GM12878 (cell line): ENCODE data around the gene P2RX6. TPM values are rescaled to one million over a fixed set of nuclear protein-coding genes. Genes with fewer than 3 reads are reported as not detected.

ENCODE experiments used
- ATAC-seq: fragments of 200-7000 bp; cut with Tn5 transposase; 3 replicates; pipeline ENCODE4 v1.9.1; 2020; ENCODE audit warnings: mild to moderate bottlenecking, moderate library complexity
- BruUV-seq: library from RNA; stranded (reverse); fragments of 400-500 nt; replicated peaks from 2 replicates; lab custom pipeline; 2021; lab: Mats Ljungman, UMichigan
- CTCF ChIA-PET: fragments of 300-600 bp; sonication (Branson Sonifier 250); formaldehyde crosslinking; extraction: SDS; loops from one replicate; lab custom pipeline; 2021; ENCODE audit warnings: inconsistent platforms; lab: Yijun Ruan, JAX
- POLR2A ChIA-PET: fragments of 350-600 bp; formaldehyde crosslinking; extraction: SDS; loops from one replicate; lab custom pipeline; 2021; ENCODE audit warnings: inconsistent platforms; lab: Charles Lee
- RAD21 ChIA-PET: fragments of 300-600 bp; sonication (Branson Sonifier 250); formaldehyde crosslinking; loops from one replicate; lab custom pipeline; 2023; ENCODE audit warnings: antibody characterized with exemption; ENCODE audit not compliant: unreplicated experiment; lab: Charles Lee
- SMC1A ChIA-PET: fragments of 300-600 bp; sonication (Branson Sonifier 250); formaldehyde crosslinking; loops from one replicate; lab custom pipeline; 2023; ENCODE audit not compliant: unreplicated experiment, uncharacterized antibody; lab: Charles Lee
- DNase-seq: peaks from one replicate; pipeline ENCODE4 v3.0.0-alpha.2; 2011; ENCODE audit warnings: low read depth, low spot score
- FAIRE-seq: peaks from 3 replicates; lab custom pipeline; 2011; peaks lifted over from hg19 to GRCh38; lab: Jason Lieb, UNC
- H2AFZ ChIP-seq: 2 replicates; pipeline ENCODE4 v1.6.0; 2011; ENCODE audit warnings: low read depth, low read length, control low read depth; ENCODE audit not compliant: control insufficient read depth
- H3K27ac ChIP-seq: 2 replicates; pipeline ENCODE4 v1.5.1; 2011; ENCODE audit warnings: control low read depth; ENCODE audit not compliant: control insufficient read depth, insufficient read depth
- H3K27me3 ChIP-seq, 2 experiments: replicated peaks in 1 of 2; 2 replicates each; pipeline versions ENCODE4 v1.6.0 to v1.6.1; 2011; ENCODE audit warnings: low read length in 1 of 2; ENCODE audit not compliant: control insufficient read depth in 2 of 2, insufficient read depth in 2 of 2
- H3K36me3 ChIP-seq, 2 experiments: 2 replicates each; pipeline ENCODE4 v1.5.1; 2011; ENCODE audit warnings: low read length in 1 of 2; ENCODE audit not compliant: control insufficient read depth in 2 of 2, insufficient read depth in 2 of 2
- H3K4me1 ChIP-seq: 2 replicates; pipeline ENCODE4 v1.6.1; 2011; ENCODE audit warnings: mild to moderate bottlenecking, low read length, moderate library complexity, mixed read lengths; ENCODE audit not compliant: control insufficient read depth, insufficient read depth
- H3K4me2 ChIP-seq: 2 replicates; pipeline ENCODE4 v1.6.0; 2011; ENCODE audit warnings: control low read depth; ENCODE audit not compliant: control insufficient read depth, insufficient read depth
- H3K4me3 ChIP-seq: fragments of 200-600 bp; sonication (generic); 2 replicates; pipeline ENCODE4 v1.5.1; 2016
- H3K79me2 ChIP-seq: 2 replicates; pipeline ENCODE4 v1.6.0; 2011; ENCODE audit warnings: low read length; ENCODE audit not compliant: control insufficient read depth, insufficient read depth
- H3K9ac ChIP-seq: 2 replicates; pipeline ENCODE4 v1.8.0; 2011; ENCODE audit warnings: low read length, control low read depth, mixed read lengths; ENCODE audit not compliant: control insufficient read depth, insufficient read depth
- H3K9me3 ChIP-seq: replicated peaks from 3 replicates; pipeline ENCODE4 v1.5.1; 2011; ENCODE audit warnings: mild to moderate bottlenecking, low read length; ENCODE audit not compliant: control insufficient read depth, insufficient read depth
- H4K20me1 ChIP-seq: 2 replicates; pipeline ENCODE4 v1.6.0; 2011; ENCODE audit not compliant: control insufficient read depth, insufficient read depth
- BCL11A ChIP-seq: IDR thresholded peaks from 2 replicates; pipeline ENCODE4 v1.6.1; 2011; ENCODE audit warnings: low read depth, low read length
- BHLHE40 ChIP-seq, 2 experiments: fragments of 450-650 bp in 1 of 2; IDR thresholded peaks; 2 replicates each; pipeline ENCODE4 v1.6.1; 2011 to 2017; ENCODE audit warnings: low read depth in 2 of 2, borderline replicate concordance in 1 of 2, improper control_type of control experiment in 1 of 2, low read length in 1 of 2, mild to moderate bottlenecking in 1 of 2
- CBX3 ChIP-seq: fragments of 200-600 bp; sonication (generic); IDR thresholded peaks from 2 replicates; pipeline ENCODE4 v1.6.1; 2016; ENCODE audit warnings: low read depth, borderline replicate concordance
- CHD2 ChIP-seq: IDR thresholded peaks from 2 replicates; pipeline ENCODE4 v1.6.1; 2011; ENCODE audit warnings: low read depth, low read length, improper control_type of control experiment, borderline replicate concordance
- FOXM1 ChIP-seq: IDR thresholded peaks from 2 replicates; pipeline ENCODE4 v1.6.1; 2012; ENCODE audit warnings: low read depth, mild to moderate bottlenecking, inconsistent platforms, low read length, moderate library complexity
- GATAD2B ChIP-seq: fragments of 450-650 bp; conservative IDR thresholded peaks from 2 replicates; pipeline ENCODE4 v1.6.1; 2017; ENCODE audit warnings: low read depth, mild to moderate bottlenecking, moderate library complexity
- KAT2A ChIP-seq: conservative IDR thresholded peaks from 2 replicates; pipeline ENCODE4 v1.6.1; 2011; ENCODE audit warnings: low read depth, low read length; ENCODE audit not compliant: control insufficient read depth
- KLF5 ChIP-seq: fragments of 450-650 bp; IDR thresholded peaks from 2 replicates; pipeline ENCODE4 v1.6.1; 2014; ENCODE audit warnings: mild to moderate bottlenecking; ENCODE audit not compliant: partially characterized antibody
- NFXL1 ChIP-seq: fragments of 450-650 bp; IDR thresholded peaks from 2 replicates; pipeline ENCODE4 v1.6.1; 2017; ENCODE audit warnings: antibody characterized with exemption, mild to moderate bottlenecking, borderline replicate concordance
- NFYB ChIP-seq: IDR thresholded peaks from 2 replicates; pipeline ENCODE4 v1.6.1; 2011; ENCODE audit warnings: low read depth, mild to moderate bottlenecking, low read length, improper control_type of control experiment, moderate library complexity; ENCODE audit not compliant: insufficient read depth
- POU2F2 ChIP-seq: IDR thresholded peaks from 3 replicates; pipeline ENCODE4 v1.6.1; 2011; ENCODE audit warnings: low read depth, mild to moderate bottlenecking, low read length, borderline replicate concordance
- PRDM15 ChIP-seq: fragments of 450-650 bp; formaldehyde crosslinking; IDR thresholded peaks from 2 replicates; pipeline ENCODE4 v1.4.0; 2020; ENCODE audit warnings: mild to moderate bottlenecking, moderate library complexity
- RB1 ChIP-seq: fragments of 450-650 bp; formaldehyde crosslinking; IDR thresholded peaks from 2 replicates; pipeline ENCODE4 v1.6.1; 2017; ENCODE audit warnings: mild to moderate bottlenecking, borderline replicate concordance
- RELA ChIP-seq: fragments of 450-650 bp; IDR thresholded peaks from 2 replicates; pipeline ENCODE4 v1.8.0; 2014; ENCODE audit warnings: borderline replicate concordance; ENCODE audit not compliant: partially characterized antibody
- SIX5 ChIP-seq: IDR thresholded peaks from 2 replicates; pipeline ENCODE4 v1.6.1; 2011; ENCODE audit warnings: mild to moderate bottlenecking, low read depth, low read length, moderate library complexity; ENCODE audit not compliant: severe bottlenecking
- SREBF1 ChIP-seq: IDR thresholded peaks from 2 replicates; pipeline ENCODE4 v1.6.1; 2012; ENCODE audit warnings: mild to moderate bottlenecking, low read length
- SUZ12 ChIP-seq: fragments of 200-600 bp; sonication (generic); IDR thresholded peaks from one replicate; pipeline ENCODE4 v1.6.1; 2018; ENCODE audit warnings: antibody characterized with exemption, mild to moderate bottlenecking; ENCODE audit not compliant: unreplicated experiment
- TCF12 ChIP-seq: IDR thresholded peaks from 2 replicates; pipeline ENCODE4 v1.6.1; 2011; ENCODE audit warnings: low read depth, mild to moderate bottlenecking, low read length
- ZZZ3 ChIP-seq: IDR thresholded peaks from 2 replicates; pipeline ENCODE4 v1.6.1; 2011; ENCODE audit warnings: low read depth; ENCODE audit not compliant: control insufficient read depth, insufficient read length
- WGBS: methylation state at CpG from one replicate; pipeline ENCODE4 v1.1.6; 2016; ENCODE audit warnings: low lambda C conversion rate; ENCODE audit not compliant: insufficient replicate concordance, insufficient coverage; ENCODE audit errors: missing lambda C conversion rate; 5-methylcytosine and 5-hydroxymethylcytosine counted together
- in situ Hi-C: fragments of 300-500 bp; cut with MboI; formaldehyde crosslinking; loops from 9 replicates; pipeline ENCODE4 v1.14.3; 2018; ENCODE audit warnings: mixed read lengths
- intact Hi-C: fragments of 100-400 bp; cut with micrococcal nuclease; formaldehyde crosslinking; loops from one replicate; pipeline ENCODE4 v1.14.2; 2022; ENCODE audit not compliant: unreplicated experiment
- polyA plus RNA-seq, 11 experiments: library from polyadenylated mRNA; depleted of rRNA in 4 of 11; unstranded in 6 of 11; stranded (reverse) in 5 of 11; fragments of >200 nt; fragmentation: Nextera tagmentation in 4 of 11; fragmentation: Illumina TruSeq in 1 of 11; extraction: Ambion mirVana in 4 of 11; extraction: Trizol in 1 of 11; gene quantifications; 1 replicate in 1 of 11; 2 replicates in 10 of 11; pipeline versions ENCODE4 v1.2.1 to v1.2.3, GENCODE V29; 2011 to 2016; ENCODE audit warnings: inconsistent platforms in 2 of 11, missing spikeins in 2 of 11, low read depth in 1 of 11
- total RNA-seq, 4 experiments: library from RNA; depleted of rRNA in 3 of 4; stranded (reverse); fragments of >200 nt in 3 of 4; fragmentation: Illumina TruSeq in 1 of 4; extraction: Trizol in 1 of 4; gene quantifications; 2 replicates each; pipeline versions ENCODE4 v1.2.1 to v1.2.3, GENCODE V29; 2013 to 2021
- TF ChIP-seq, protein P1 (sequence below): IDR thresholded peaks from 2 replicates; pipeline ENCODE4 v1.6.1; 2011; ENCODE audit warnings: borderline replicate concordance, low read depth, mild to moderate bottlenecking, moderate library complexity, low read length; ENCODE audit not compliant: insufficient read depth, poor library complexity, severe bottlenecking

The P2RX6 gene
- total and polyA plus RNA-seq, 10 of the 15 experiments (the other 5 are each of a cell fraction or from before 2014, with no cell fraction given) = 0.03 to 0.21 (median 0.07) TPM; not detected in 5

- FAIRE-seq (no peak), DNase-seq (no peak), ATAC-seq (no peak)
- H3K27me3 ChIP-seq = peaks cover 0 to 1% of the 10 kb centered on the region in 2 experiments; a peak in 2 of 4 replicates
- TF ChIP-seq GATAD2B (no peak), POU2F2 (no peak), FOXM1 (no peak), RB1 (no peak), KAT2A (no peak), BCL11A (no peak), SIX5 (no peak), KLF5 (no peak), SREBF1 (no peak), BHLHE40 (IDR thresholded peaks at IDR 0.05; ENCODE audit: borderline replicate concordance in 1 of 2, low read depth in 2 of 2, low read length in 1 of 2) (no peak), NFYB (no peak), SUZ12 (no peak), CHD2 (no peak), PRDM15 (no peak), RELA (no peak), CBX3 (no peak), TCF12 (no peak), ZZZ3 (no peak), NFXL1 (no peak)
- TF ChIP-seq, protein P1, sequence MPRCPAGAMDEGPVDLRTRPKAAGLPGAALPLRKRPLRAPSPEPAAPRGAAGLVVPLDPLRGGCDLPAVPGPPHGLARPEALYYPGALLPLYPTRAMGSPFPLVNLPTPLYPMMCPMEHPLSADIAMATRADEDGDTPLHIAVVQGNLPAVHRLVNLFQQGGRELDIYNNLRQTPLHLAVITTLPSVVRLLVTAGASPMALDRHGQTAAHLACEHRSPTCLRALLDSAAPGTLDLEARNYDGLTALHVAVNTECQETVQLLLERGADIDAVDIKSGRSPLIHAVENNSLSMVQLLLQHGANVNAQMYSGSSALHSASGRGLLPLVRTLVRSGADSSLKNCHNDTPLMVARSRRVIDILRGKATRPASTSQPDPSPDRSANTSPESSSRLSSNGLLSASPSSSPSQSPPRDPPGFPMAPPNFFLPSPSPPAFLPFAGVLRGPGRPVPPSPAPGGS = no peak
- H3K27ac ChIP-seq = no peak overlapping the region
- intact Hi-C loops = no loop called here
- no TSS peak for BruUV-seq
- ChIA-PET SMC1A (no interaction called here), POLR2A (no interaction called here), CTCF (no interaction called here), RAD21 (no interaction called here)
- no peak overlapping the region for H3K4me2 ChIP-seq
- no peak overlapping the region for H2AFZ ChIP-seq
- H3K79me2 ChIP-seq = no peaks in the 10 kb centered on the region
- H3K9me3 ChIP-seq = no peaks in the 10 kb centered on the region
- in situ Hi-C loops = no loop called here
- WGBS = 24% methylated on average over 5 of the region's 6 CpGs
- no peaks in the 10 kb centered on the region; the same call in 1 of the 2 replicates for H3K4me1 ChIP-seq
- H4K20me1 ChIP-seq = no peaks in the 10 kb centered on the region
- no peaks in the 10 kb centered on the region for H3K36me3 ChIP-seq
- no peak overlapping the region for H3K4me3 ChIP-seq
- H3K9ac ChIP-seq = no peak overlapping the region
These were observed 28.3 kb downstream of the P2RX6 start for GRCh38 chr22:21042978-21043859.
